ENCODE data around the gene ACOT6.

GRCh38 chr14:73567358-73567757 lies 45.0 kb upstream of the ACOT6 start:
- TF ChIP-seq POLR2A (IDR thresholded peaks at IDR 0.05) (no peak), POLR2AphosphoS5 (IDR thresholded peaks at IDR 0.05) (no peak)
- TF ChIP-seq, protein P1, sequence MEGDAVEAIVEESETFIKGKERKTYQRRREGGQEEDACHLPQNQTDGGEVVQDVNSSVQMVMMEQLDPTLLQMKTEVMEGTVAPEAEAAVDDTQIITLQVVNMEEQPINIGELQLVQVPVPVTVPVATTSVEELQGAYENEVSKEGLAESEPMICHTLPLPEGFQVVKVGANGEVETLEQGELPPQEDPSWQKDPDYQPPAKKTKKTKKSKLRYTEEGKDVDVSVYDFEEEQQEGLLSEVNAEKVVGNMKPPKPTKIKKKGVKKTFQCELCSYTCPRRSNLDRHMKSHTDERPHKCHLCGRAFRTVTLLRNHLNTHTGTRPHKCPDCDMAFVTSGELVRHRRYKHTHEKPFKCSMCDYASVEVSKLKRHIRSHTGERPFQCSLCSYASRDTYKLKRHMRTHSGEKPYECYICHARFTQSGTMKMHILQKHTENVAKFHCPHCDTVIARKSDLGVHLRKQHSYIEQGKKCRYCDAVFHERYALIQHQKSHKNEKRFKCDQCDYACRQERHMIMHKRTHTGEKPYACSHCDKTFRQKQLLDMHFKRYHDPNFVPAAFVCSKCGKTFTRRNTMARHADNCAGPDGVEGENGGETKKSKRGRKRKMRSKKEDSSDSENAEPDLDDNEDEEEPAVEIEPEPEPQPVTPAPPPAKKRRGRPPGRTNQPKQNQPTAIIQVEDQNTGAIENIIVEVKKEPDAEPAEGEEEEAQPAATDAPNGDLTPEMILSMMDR (IDR thresholded peaks at IDR 0.05): no peak
